Heart right ventricle (tissue), 16 donors: Measurements from ENCODE around the gene PITX3. TPM values are rescaled to one million over a fixed set of nuclear protein-coding genes. Genes with fewer than 3 reads are reported as not detected.

Experiments used
- ATAC-seq, 8 donors: fragments of 200-7000 bp; cut with Tn5 transposase; one replicate each; pipeline ENCODE4 v1.9.1; 2020; ENCODE audit warnings: mild to moderate bottlenecking in 8 of 8, moderate library complexity in 8 of 8, moderate number of reproducible peaks in 1 of 8
- DNase-seq, 2 donors: peaks; one replicate each; pipeline ENCODE4 v3.0.0-alpha.2; 2020
- H3K27ac ChIP-seq, 10 donors: fragments of 200-600 bp; sonication (generic) in 2 of 10; one replicate each; pipeline versions ENCODE4 v1.5.0 to v1.8.0; 2020 to 2022; ENCODE audit warnings: mild to moderate bottlenecking in 3 of 10
- H3K27me3 ChIP-seq, 7 donors: fragments of 200-600 bp; one replicate each; pipeline ENCODE4 v1.8.0; 2021 to 2022; ENCODE audit warnings: mild to moderate bottlenecking in 2 of 7
- H3K36me3 ChIP-seq, 9 donors: fragments of 200-600 bp; sonication (generic) in 1 of 9; one replicate each; pipeline versions ENCODE4 v1.5.0 to v1.8.0; 2020 to 2022; ENCODE audit warnings: mild to moderate bottlenecking in 2 of 9
- H3K4me1 ChIP-seq, 9 donors: fragments of 200-600 bp; sonication (generic) in 1 of 9; one replicate each; pipeline versions ENCODE4 v1.5.0 to v1.8.0; 2020 to 2022; ENCODE audit warnings: mild to moderate bottlenecking in 4 of 9
- H3K4me3 ChIP-seq, 10 donors: fragments of 200-600 bp; sonication (generic) in 2 of 10; one replicate each; pipeline versions ENCODE4 v1.5.0 to v1.8.0; 2020 to 2022; ENCODE audit warnings: mild to moderate bottlenecking in 7 of 10, moderate library complexity in 2 of 10
- H3K9me3 ChIP-seq, 11 donors: fragments of 200-600 bp in 10 of 11; sonication (generic) in 2 of 11; one replicate each; pipeline versions ENCODE4 v1.5.0 to v1.8.0; 2013 to 2022; ENCODE audit warnings: mild to moderate bottlenecking in 2 of 11, control low read depth in 1 of 11, moderate library complexity in 1 of 11
- WGBS, 2 donors: extraction: QIAGEN DNeasy Blood & Tissue Kit; methylation state at CpG; one replicate each; pipeline ENCODE4 v1.1.7; 2013; ENCODE audit warnings: inconsistent platforms in 1 of 2; 5-methylcytosine and 5-hydroxymethylcytosine counted together
- intact Hi-C, 10 donors: fragments of 100-400 bp; cut with DNase I; formaldehyde crosslinking; loops; one replicate each; pipeline versions ENCODE4 v1.11.1 to v1.14.2; 2022
- polyA plus RNA-seq, 2 donors: library from polyadenylated mRNA; stranded (reverse); fragments of 200-250 nt; gene quantifications; one replicate each; pipeline ENCODE4 v1.2.3, GENCODE V29; 2013
- total RNA-seq, 10 donors: library from RNA; stranded (reverse); fragmentation: NEBNext Ultra II Directional in 3 of 10; extraction: Animal tissue kit (Norgen Biotek cat#: 25700) in 3 of 10; gene quantifications; one replicate each; pipeline versions ENCODE4 v1.2.1 to v1.2.4, GENCODE V29; 2021 to 2023
- TF ChIP-seq, protein P1 (sequence below), 9 donors: fragments of 200-600 bp; sonication (generic) in 2 of 9; IDR thresholded peaks; one replicate each; pipeline versions ENCODE4 v1.5.0 to v1.8.0; 2021 to 2022; ENCODE audit warnings: antibody characterized with exemption in 9 of 9, mild to moderate bottlenecking in 5 of 9, moderate library complexity in 1 of 9
- donor health status: Arrhythmogenic right ventricular cardiomyopathy.
- donor health status: ischemic (EF 13 %, LVEDD 7.1; RV severe dilation, severe dysfunction).
- donor health status: healthy with polysubstance abuse.
- donor health status: DM: no; HTN: yes; CAD: no.
- donor health status: DM: no; HTN: no; CAD: no.
- donor health status: ischemic (EF 25% LVEDD 6.9; RV normal size, moderate dysfunction).
- donor health status: ischemic (EF 25% LVEDD 5.7; RV mildly dilated, moderate dysfunction).
- donor health status: healthy.
- donor health status: DM: yes; HTN: yes; CAD: no.
- donor health status: Ischemic cardiomyopathy.
- donor health status: ischemic (EF 35%, LVEDD 5.7; RV mildly dilated, moderate dysfunction).
- donor health status: nonischemic (EF 11% LVEDD 7.7; RV severe dilation, severe dysfunction).
- donor health status: DM: yes; HTN: yes; CAD: no.
- donor health status: PGD.
- donor health status: ischemic (EF 29% LVEDD 5.4; RV normal size, mild dysfunction).
- donor health status: nonischemic (EF 23%, LVEDD 6.1; RV moderate dilation, normal function).

Gene PITX3
- total and polyA plus RNA-seq, 12 donors, result 0.21 to 10.4 (median 1.1) TPM

DNA sequence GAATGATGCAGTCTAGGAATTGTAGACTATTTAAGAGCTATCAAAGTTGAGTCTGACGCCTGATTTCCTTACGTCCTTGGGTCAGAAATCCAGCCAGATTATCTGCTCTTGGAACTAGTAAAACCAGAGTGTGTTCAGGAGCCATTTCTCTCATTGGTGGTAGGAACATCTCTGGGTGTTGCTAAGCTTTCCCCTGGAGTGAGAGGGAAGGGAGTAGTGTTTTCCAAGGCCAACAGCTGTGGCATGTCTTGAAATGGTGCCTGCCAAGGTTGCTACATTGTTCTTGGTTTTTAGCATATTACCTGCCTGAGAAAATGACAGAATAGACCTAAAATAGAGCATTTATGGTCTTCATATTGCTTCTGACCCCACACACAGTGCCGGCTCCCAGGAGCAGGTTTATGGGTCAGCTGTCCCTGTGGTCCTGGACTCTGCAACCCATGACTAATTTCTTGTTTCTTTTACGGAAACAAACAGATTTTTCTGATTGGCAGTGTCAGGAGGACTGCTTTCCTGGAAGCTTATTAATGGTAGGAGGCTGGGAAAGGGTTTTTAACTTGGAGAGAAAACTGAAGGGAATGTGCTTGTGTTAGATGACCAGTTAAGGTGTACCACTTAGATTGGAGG lies 21.5 kb upstream of the PITX3 start:
- ATAC-seq, result peak in 2 of 8 donors; percentile 25 to 31

DNA sequence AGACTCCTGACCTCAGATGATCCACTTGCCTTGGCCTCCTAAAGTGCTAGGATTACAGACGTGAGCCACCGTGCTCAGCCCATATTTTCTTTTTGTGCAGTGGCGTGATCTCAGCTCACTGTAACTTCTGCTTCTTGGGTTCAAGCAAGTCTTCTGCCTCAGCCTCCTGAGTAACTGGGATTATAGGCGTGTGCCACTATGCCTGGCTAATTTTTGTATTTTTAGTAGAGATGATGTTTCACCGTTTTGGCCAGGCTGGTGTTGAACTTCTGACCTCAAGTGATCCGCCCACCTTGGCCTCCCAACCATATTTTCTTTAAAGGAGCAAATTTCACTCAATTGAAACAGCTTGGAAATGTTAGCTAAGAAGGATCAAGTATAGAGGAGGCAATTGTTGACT lies 20.5 kb upstream of the PITX3 start:
- peaks cover 0 to 67% (median 26%) of the 10 kb centered on the region in 9 donors for H3K36me3 ChIP-seq
- intact Hi-C loops, result no loop called here
- no peaks in the 10 kb centered on the region for H3K27me3 ChIP-seq
- peak overlapping the region in 1 of 10 donors; percentile 19 for H3K27ac ChIP-seq
- H3K4me3 ChIP-seq, result no peak overlapping the region
- TF ChIP-seq, protein P1, sequence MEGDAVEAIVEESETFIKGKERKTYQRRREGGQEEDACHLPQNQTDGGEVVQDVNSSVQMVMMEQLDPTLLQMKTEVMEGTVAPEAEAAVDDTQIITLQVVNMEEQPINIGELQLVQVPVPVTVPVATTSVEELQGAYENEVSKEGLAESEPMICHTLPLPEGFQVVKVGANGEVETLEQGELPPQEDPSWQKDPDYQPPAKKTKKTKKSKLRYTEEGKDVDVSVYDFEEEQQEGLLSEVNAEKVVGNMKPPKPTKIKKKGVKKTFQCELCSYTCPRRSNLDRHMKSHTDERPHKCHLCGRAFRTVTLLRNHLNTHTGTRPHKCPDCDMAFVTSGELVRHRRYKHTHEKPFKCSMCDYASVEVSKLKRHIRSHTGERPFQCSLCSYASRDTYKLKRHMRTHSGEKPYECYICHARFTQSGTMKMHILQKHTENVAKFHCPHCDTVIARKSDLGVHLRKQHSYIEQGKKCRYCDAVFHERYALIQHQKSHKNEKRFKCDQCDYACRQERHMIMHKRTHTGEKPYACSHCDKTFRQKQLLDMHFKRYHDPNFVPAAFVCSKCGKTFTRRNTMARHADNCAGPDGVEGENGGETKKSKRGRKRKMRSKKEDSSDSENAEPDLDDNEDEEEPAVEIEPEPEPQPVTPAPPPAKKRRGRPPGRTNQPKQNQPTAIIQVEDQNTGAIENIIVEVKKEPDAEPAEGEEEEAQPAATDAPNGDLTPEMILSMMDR (IDR thresholded peaks at IDR 0.05), result no peak
- H3K9me3 ChIP-seq, result no peaks in the 10 kb centered on the region
- WGBS, 2 donors, result 67 to 69% methylated on average over 6 of the region's 6 CpGs
- no peak for DNase-seq
- peaks cover 0 to 58% (median 32%) of the 10 kb centered on the region in 9 donors for H3K4me1 ChIP-seq
- ATAC-seq, result no peak

More for the DNA sequence above, 21.5 kb upstream of the PITX3 start:
- DNase-seq, result no peak
- H3K4me3 ChIP-seq, result no peak overlapping the region
- 68 to 76% methylated on average over 4 of the region's 4 CpGs for whole genome bisulfite sequencing, 2 donors
- TF ChIP-seq, protein P1 (IDR thresholded peaks at IDR 0.05), result no peak
- intact Hi-C loops, result no loop called here
- H3K27ac ChIP-seq, result no peak overlapping the region
- H3K27me3 ChIP-seq, result no peaks in the 10 kb centered on the region
- H3K36me3 ChIP-seq, result peaks cover 0 to 70% (median 28%) of the 10 kb centered on the region in 9 donors
- no peaks in the 10 kb centered on the region for H3K9me3 ChIP-seq
- H3K4me1 ChIP-seq, result peaks cover 0 to 58% (median 37%) of the 10 kb centered on the region in 9 donors

DNA sequence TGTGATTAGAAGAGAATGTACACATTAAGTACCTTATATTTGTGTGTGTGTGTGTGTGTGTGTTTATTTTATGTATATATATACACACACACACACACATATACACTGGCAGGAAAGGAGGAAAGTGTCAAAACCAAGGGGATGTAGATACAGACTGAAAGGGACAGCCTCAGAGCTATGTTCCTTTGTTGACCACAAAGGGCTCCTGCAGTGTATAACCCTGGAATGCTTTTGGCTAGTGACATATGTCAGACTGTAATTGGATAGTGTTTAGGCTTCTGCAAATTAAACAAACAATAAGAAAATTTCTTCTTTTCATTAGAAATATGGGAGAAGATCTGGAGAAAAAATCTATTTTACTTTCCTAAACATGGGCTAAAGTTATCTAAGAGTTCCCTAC lies 19.9 kb upstream of the PITX3 start:
- DNase-seq, result no peak
- Histone ChIP-seq H3K9me3 (no peaks in the 10 kb centered on the region), H3K4me3 (no peak overlapping the region), H3K27ac (no peak overlapping the region), H3K36me3 (peaks cover 0 to 66% (median 25%) of the 10 kb centered on the region in 9 donors), H3K27me3 (no peaks in the 10 kb centered on the region), H3K4me1 (peaks cover 0 to 51% (median 30%) of the 10 kb centered on the region in 9 donors)
- TF ChIP-seq, protein P1 (IDR thresholded peaks at IDR 0.05), result no peak
- intact Hi-C loops, result no loop called here
- no peak for ATAC-seq

DNA sequence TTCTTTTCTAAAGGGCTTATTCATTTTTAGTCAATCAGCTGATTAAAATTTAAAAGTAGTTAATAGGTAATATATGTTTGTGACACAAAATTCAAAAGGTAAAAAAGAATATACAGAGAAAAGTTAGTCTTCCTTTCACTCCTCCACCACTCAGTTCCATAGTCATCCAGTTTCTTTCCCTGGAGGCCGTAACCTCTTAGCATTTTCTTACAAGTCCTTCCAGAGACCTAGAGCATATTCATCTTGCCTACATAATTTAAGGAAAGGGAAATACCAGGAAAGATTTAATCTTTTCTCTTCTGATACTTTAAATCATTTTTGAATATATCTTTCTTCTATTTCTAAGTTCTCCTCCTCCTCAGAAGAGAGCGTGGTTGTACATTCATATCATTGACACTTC lies 14.1 kb upstream of the PITX3 start:
- TF ChIP-seq, protein P1 (IDR thresholded peaks at IDR 0.05), result no peak
- Histone ChIP-seq H3K27ac (no peak overlapping the region), H3K4me1 (peaks cover 0 to 38% (median 4%) of the 10 kb centered on the region in 9 donors), H3K9me3 (no peaks in the 10 kb centered on the region), H3K4me3 (no peak overlapping the region), H3K36me3 (peaks cover 0 to 58% (median 13%) of the 10 kb centered on the region in 9 donors), H3K27me3 (no peaks in the 10 kb centered on the region)
- intact Hi-C loops, result no loop called here
- ATAC-seq (no peak), DNase-seq (no peak)
- 96 to 97% methylated on average over 2 of the region's 2 CpGs for WGBS, 2 donors
